Raji (cell line): ENCODE measurements around the gene P2RY12.

Experiments used
- POLR2A ChIP-seq: IDR thresholded peaks from 2 replicates; pipeline ENCODE4 v1.6.1; 2011; ENCODE audit warnings: low read depth, low read length, control low read depth; ENCODE audit not compliant: insufficient read depth

The P2RY12 gene

GRCh38 chr3:151322511-151322910 lies 62.0 kb downstream of the P2RY12 start:
- no peak for TF ChIP-seq POLR2A

- no peak for TF ChIP-seq POLR2A
Measured at GRCh38 chr3:151321526-151321925, 63.0 kb downstream of the P2RY12 start.

- TF ChIP-seq POLR2A = no peak
Measured at GRCh38 chr3:151320131-151320530, 64.4 kb downstream of the P2RY12 start.

DNA sequence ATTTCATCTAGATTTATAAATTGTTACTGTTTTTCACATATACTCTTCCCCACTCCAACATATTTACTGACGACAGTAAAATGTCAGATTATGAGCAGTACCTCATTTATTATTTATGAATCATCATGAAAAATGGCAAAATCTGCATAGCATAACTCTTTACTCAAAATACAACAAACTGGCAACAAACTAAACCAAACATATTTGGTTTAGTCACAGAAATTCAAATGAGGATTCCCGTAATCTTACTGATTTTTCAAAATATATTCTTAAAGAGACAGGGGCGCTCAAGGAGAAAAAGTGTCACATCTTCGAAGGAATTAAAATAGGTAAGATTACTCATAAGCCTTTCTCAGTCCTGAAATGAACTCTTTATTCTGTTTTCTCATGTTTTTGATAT lies 64.9 kb downstream of the P2RY12 start:
- no peak for TF ChIP-seq POLR2A

GRCh38 chr3:151318991-151319390 lies 65.6 kb downstream of the P2RY12 start:
- TF ChIP-seq POLR2A = no peak

DNA sequence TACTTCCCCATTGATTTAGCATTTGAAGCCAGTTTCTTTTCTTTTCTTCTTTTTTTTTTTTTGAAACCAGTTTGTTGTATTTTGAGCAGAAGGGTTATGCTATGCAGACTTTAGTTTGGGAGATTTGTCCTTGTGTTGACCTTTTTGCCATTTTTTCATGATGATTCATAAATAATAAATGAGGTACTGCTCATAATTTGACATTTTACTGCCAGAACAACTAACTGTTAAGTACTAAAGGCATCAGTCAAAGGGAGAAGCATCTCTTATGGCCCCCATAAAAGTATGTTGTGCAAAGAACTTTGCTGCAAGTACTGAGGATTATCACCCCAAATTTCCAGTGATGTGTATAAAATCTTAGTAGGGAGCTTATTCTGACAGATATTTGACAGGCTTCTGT lies 66.2 kb downstream of the P2RY12 start:
- TF ChIP-seq POLR2A = no peak

GRCh38 chr3:151316267-151316991 lies 68.1 kb downstream of the P2RY12 start, which contains the start of gene GPR87:
Gene GPR87 (minus strand): TSS chr3:151316820. CDS start chr3:151300100, 16,720 bp downstream.
- no peak for TF ChIP-seq POLR2A

DNA sequence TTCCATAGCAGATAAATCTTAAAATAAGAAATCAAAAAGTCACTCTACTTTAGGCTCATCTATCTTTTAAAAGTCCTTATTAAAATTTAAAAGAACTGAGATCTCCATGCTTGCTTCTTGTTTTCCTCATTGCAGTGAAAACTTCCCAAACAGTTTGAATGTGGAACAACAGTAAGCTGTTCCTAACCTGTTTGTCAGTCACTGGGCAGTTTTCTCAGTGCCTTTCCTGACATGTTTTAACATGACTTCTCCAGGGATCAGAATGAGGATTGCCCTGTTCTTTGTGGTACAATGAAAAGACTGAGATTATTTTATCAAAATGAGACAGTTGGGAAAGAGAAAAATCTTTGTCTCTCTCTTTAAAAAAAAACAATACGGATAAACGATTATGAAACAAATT lies 68.7 kb downstream of the P2RY12 start:
- TF ChIP-seq POLR2A = no peak

DNA sequence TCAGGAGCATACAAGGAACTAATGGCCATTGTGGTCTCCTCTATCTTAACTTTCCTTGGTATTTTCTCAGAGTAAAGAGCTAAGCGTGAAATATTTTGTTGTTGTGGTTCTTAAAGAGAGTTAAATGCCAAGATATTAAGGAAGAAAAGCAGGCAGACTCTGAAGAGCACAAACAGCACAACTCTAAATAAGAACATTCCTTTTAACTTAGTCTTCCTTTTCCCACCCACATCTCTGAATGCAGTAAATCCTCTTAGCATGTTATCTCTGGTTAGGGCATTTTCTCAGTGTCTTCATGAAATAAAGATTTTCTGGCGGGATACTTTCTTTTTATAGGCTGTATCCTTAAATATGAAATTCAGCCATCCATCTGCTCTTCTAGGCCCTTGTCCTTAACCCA lies 69.4 kb downstream of the P2RY12 start:
- TF ChIP-seq POLR2A = no peak

DNA sequence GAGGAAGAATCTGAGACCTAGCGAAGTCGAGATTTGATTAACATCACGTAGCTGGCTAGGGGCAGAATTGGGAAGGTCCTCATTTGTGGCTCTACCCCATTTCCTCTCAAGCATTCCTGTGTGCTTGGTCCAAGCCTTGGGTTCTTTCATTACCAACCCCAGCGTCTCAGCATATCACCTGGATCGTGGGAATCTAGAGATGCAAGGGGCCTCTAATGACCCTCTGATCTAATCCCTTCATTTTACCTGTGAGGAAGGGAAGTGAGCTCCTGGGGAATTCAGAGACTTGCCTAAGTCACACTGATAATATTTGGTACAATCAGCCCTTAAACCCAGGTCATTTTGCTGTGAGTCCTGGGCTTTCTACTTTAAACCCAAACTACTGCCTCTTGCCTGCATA lies 70.0 kb downstream of the P2RY12 start:
- TF ChIP-seq POLR2A = no peak

DNA sequence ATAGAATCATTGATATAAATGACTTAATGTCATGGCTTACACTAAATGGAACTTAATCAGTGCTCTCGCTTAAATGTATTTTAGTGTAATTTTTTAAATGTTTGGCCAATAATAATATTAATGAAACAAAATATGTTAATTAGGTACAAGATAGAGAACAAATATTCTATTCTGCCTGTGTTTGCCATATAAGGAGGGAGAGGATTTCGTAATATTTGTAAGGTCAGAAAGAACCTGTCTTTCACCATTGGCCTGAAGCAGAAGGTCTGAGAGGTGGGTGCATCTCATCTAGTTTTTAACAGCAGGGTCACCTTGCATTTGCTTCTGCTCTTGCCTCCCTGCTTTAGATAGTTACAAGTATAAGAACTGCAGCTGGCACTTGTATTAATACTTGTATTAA lies 70.4 kb downstream of the P2RY12 start:
- TF ChIP-seq POLR2A = no peak

DNA sequence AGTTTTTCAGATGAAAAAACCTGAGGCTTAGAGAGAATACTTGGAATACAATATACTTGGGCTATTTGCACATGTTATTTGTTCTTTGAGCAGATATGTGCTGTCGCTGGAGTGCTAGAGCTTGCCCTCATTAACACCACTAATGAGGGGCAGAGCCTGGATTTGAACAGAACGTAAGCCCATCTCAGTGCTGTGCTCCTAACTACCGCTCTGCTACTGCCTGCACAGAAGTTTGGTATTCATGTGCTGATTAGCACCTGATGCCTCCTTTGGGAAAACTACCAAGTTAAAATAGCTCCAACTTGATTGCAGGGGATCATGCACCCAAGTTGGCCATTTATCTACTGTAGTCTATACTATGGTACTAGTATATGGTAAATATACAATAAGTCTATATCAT lies 71.6 kb downstream of the P2RY12 start:
- no peak for TF ChIP-seq POLR2A

DNA sequence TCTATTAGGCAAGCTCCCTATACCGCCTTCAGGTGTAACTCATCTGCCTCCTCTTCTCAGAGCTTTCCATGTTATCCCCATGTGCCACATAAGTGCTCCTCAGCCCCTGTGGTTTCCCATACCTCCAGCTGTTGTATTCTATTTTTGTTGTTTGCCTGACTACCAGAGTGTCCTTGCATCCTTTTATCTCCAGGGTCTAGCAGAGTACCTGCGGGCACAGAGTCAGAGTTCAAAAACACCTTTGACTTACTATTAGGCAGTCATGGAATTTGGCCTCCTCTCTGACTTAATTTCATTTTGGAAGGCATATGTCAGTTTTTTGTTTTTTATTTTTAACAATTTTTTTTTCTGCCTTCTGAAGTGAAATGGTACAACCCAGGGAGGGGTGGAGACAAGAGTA lies 75.0 kb downstream of the P2RY12 start:
- TF ChIP-seq POLR2A = no peak

- no peak for TF ChIP-seq POLR2A
Measured at GRCh38 chr3:151307583-151308488, 76.7 kb downstream of the P2RY12 start.

DNA sequence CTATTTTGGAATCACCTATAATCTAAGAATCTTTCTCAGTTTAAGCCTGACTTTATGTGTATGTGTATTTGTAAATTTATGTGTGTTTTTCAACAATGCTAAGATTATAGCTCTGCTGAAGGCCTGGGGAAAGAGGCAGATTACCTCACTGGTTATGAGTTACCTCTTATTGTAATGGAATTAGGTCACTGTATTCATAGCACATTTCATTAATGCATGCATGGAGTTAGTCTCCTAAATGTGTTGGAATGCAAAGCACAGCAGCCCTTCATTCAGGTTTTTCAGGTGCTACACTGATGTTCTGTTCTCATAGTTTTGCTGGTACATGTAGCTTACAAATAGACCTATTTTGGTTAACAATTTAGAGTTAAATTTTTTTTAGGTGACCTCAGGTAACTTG lies 77.4 kb downstream of the P2RY12 start:
- TF ChIP-seq POLR2A = no peak

GRCh38 chr3:151306168-151306810 lies 78.3 kb downstream of the P2RY12 start:
- no peak for TF ChIP-seq POLR2A
